ENCODE results near the gene PIGA.

PIGA gene

DNA sequence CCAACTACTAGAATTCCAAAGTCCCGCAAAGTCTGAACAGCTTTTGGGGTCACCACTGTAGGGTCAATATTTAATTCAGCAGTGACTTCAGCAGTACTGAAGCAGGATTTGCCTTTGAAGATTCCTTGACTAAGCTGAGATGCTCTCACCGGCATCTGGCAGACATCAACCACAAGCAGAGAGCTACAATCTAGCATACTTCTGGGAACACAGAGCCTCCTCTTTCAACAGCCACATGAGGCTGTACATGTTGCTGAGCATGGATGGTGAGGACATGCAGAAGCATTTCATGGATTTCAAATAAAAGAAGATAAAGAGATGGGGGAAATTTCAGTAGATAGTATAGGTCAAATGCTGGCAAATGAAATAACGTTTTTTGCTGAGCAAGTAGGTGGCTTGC lies 13.3 kb downstream of the PIGA start:
- no peak overlapping the region for H3K4me3 ChIP-seq (ENCODE audit: low read depth, low read length)
- TF ChIP-seq, protein P1, sequence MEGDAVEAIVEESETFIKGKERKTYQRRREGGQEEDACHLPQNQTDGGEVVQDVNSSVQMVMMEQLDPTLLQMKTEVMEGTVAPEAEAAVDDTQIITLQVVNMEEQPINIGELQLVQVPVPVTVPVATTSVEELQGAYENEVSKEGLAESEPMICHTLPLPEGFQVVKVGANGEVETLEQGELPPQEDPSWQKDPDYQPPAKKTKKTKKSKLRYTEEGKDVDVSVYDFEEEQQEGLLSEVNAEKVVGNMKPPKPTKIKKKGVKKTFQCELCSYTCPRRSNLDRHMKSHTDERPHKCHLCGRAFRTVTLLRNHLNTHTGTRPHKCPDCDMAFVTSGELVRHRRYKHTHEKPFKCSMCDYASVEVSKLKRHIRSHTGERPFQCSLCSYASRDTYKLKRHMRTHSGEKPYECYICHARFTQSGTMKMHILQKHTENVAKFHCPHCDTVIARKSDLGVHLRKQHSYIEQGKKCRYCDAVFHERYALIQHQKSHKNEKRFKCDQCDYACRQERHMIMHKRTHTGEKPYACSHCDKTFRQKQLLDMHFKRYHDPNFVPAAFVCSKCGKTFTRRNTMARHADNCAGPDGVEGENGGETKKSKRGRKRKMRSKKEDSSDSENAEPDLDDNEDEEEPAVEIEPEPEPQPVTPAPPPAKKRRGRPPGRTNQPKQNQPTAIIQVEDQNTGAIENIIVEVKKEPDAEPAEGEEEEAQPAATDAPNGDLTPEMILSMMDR (IDR thresholded peaks at IDR 0.05; ENCODE audit: low read depth, low read length): no peak

DNA sequence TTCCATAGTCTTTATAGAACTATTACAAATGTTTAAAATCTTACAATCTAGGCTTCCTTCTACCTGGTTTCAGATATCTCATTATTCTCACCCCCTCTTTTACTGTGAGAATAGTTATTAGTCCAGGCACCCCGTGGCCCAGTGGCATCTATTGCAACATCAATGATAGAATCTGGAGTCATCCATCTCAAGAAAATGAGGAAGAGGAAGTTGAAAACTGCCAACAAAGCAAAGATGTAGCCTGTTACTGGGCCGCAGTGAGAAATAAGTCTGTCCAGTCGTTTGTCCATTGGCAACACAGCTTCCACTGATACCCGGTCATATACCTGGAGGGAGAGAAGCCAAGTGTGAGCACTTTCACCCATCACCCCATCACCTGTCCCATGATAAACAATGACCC lies 13.9 kb downstream of the PIGA start:
- no peak overlapping the region for H3K4me3 ChIP-seq (ENCODE audit: low read depth, low read length)
- TF ChIP-seq, protein P1 (IDR thresholded peaks at IDR 0.05; ENCODE audit: low read depth, low read length): no peak

DNA sequence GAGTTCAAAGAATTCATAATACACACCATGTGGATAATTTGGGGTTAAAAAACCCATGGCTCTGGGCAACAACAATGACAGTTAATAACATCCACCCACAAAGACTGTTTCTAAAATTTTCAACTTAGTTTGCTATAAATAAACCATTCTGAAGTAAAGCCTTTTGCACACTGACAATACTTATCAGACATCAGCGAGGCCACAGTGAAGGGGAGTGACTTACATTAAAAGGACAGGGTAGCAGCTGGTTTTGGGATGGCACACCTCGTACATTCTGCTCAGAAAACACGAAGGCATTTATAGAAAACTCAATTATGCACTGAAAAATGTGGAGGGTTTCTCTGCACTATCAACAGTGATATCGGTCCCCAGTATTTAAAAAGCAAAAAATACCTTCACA lies 15.0 kb downstream of the PIGA start:
- H3K4me3 ChIP-seq (ENCODE audit: low read depth, low read length): no peak overlapping the region
- TF ChIP-seq, protein P1 (IDR thresholded peaks at IDR 0.05; ENCODE audit: low read depth, low read length): no peak

DNA sequence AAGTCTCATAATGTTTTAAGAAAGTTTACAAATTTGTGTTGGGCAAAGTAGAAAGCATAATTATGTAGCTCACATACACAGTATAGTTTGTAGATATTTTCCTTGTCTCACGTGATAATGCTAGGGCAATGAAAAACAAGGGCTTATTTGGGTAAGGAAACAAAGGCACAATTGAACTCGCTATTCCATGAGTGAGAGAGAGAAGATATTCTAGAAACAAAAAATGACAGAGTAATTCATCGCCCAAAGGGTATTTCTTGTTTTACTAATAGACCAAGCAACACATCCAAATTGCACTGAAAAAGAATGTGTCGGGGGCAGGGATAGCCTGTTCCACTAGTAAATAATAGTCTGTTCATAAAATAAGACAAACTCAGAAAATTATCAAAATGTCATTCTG lies 16.2 kb downstream of the PIGA start:
- H3K4me3 ChIP-seq (ENCODE audit: low read depth, low read length): no peak overlapping the region
- TF ChIP-seq, protein P1 (IDR thresholded peaks at IDR 0.05; ENCODE audit: low read depth, low read length): no peak

DNA sequence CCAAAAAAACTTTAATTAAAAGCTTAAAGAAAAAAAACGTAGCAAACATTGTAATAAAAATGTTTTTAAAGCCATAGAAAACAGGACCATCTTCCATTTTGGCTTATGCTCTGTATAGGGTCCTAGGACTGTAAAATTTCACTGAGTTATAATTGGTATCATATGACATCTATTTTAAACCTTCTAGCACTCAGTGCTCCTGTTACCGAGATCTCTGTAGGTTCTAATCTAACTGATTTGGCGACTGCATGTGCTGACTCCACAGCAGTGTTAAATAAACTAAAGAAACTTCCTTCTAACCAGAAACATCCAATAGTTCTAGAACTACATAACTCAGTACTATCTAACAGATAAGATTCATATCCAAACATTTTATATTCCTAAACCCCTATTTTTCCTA lies 19.8 kb downstream of the PIGA start, which contains the start of gene ASB11:
Gene ASB11, minus strand, starts transcription at position 132 of the 400 bp plus-strand sequence. Its CDS starts 35 bp downstream, at position 97.
- H3K4me3 ChIP-seq (ENCODE audit: low read depth, low read length): no peak within 1 kb of the TSS
- TF ChIP-seq, protein P1 (IDR thresholded peaks at IDR 0.05; ENCODE audit: low read depth, low read length): no peak

DNA sequence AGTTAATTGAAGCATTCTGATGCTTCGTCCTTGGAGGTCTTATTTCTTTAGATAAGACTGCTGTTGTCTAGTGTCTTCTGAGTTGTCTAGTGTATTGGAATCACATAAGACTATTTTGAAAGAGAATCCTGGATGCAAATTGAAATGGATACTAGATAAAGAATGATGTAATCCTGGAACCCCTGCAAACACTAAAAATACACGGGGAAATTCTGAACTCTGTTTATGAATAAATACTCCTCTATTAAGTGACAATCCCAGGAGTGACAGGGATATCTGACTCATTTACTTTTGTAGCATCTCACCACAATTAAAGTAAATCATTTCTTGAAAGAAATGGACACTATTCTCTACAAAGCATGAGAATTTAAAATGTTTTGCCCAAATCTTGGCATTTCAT lies 20.9 kb downstream of the PIGA start:
- H3K4me3 ChIP-seq (ENCODE audit: low read depth, low read length): no peak overlapping the region
- TF ChIP-seq, protein P1 (IDR thresholded peaks at IDR 0.05; ENCODE audit: low read depth, low read length): no peak

DNA sequence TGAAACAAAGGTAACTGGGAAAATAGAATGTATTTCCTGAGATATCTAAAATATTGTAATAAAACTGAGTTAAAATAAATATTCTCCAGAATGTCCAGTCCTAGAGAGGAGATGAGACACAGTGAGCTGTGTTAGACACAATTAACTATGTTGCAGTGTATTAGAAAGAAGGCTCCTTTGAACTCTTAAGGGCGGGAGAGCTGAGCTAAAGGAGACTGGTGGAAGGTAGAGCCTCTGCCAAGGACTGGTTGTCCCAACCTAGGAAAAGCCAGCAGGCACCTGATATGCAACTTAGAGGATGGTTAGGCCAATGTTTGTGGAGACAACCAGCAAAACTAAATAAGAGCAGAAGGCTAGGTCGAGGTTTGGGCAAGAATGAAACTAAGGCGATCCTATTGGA lies 24.2 kb downstream of the PIGA start:
- TF ChIP-seq, protein P1 (IDR thresholded peaks at IDR 0.05; ENCODE audit: low read depth, low read length): no peak
- H3K4me3 ChIP-seq (ENCODE audit: low read depth, low read length): no peak overlapping the region

Measured in WI38 (cell line).